ENCODE results near the gene VSIG10L. TPM values are rescaled to one million over a fixed set of nuclear protein-coding genes. Genes with fewer than 3 reads are reported as not detected.

The VSIG10L gene
- total RNA-seq, 4 donors from 2014 or later: 0.60 to 2.2 (median 1.8) TPM

DNA sequence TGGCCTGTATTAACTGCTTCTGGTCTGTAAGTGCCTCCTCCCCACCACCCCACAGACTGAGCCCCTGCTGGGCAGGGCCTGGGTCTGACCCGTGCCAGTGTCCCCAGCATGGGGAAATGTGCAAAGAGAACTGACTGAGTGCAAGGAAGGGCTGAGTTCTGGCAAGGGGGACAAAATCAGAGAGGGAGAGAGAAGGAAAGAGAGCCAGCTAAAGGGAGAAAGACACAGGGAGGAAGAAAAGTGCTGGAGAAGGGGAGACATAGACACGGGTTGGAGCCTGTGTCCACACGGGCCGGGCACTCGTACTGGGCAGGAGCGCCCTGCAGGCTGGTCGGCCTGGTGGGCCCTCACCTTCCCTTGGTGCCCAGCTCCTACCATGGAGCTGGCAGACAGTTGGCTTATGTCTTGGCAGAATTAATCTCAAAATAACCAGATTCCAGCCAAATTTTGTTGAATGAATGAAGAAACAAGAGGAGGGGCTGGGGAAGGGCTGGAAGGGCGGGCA is 29.3 kb upstream of the VSIG10L start:
- WGBS, 2 donors (ENCODE audit: low coverage in 1 of 2): 76% methylated on average over 8 of the region's 8 CpGs; no CpG with 5 or more reads in 1 of the 2 donors
- H3K9me3 ChIP-seq: no peaks in the 10 kb centered on the region
- DNase-seq: no peak
- in situ Hi-C loops (cut with MboI; ENCODE audit: low pct_ligation_motif_present in 1 of 4, low pct_unique_long_range_greater_than_20kb in 1 of 4, low sequenced_read_pairs in 3 of 4) (no loop called here), intact Hi-C loops (cut with DNase I; ENCODE audit: low total_unique reads) (loop anchor here (10.0 kb wide), 1 partner anchor 324 kb away; the partner anchor contains the start of gene SPACA6)
- no peaks in the 10 kb centered on the region for H3K36me3 ChIP-seq
- no peak for TF ChIP-seq POLR2A (IDR thresholded peaks at IDR 0.05)
- no peak for TF ChIP-seq EP300 (IDR thresholded peaks at IDR 0.05; ENCODE audit: low read depth)
- no peak for TF ChIP-seq POLR2AphosphoS5 (IDR thresholded peaks at IDR 0.05)
- TF ChIP-seq CTCF (IDR thresholded peaks at IDR 0.05): no peak
- H3K4me1 ChIP-seq: peaks cover 0 to 12% (median 3%) of the 10 kb centered on the region in 4 donors
- no peak overlapping the region for H3K27ac ChIP-seq
- H3K4me3 ChIP-seq: no peak overlapping the region
- no peaks in the 10 kb centered on the region for H3K27me3 ChIP-seq

DNA sequence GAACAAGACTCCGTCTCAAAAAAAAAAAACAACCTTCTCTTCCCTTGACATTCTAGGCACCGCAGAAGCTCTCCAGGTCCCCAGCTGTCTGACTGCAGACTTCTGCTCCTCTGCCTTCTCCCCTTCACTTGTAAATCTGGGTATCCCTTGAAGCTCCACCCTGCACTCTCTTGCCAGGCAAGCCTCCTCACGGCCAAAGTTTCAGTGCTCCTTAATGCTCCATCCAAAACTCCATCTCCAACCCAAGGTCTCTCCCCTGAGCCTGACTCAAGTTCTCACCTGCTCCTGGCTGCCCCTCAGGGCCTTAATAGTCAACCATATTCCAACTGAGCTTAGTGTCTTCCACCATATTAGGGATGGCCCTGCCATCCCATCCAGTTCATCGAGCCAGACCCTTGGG is 28.3 kb upstream of the VSIG10L start:
- intact Hi-C loops (cut with DNase I; ENCODE audit: low total_unique reads) (loop anchor here (10.0 kb wide), 1 partner anchor 325 kb away; the partner anchor contains the start of gene SPACA6), in situ Hi-C loops (cut with MboI; ENCODE audit: low pct_ligation_motif_present in 1 of 4, low pct_unique_long_range_greater_than_20kb in 1 of 4, low sequenced_read_pairs in 3 of 4) (no loop called here)
- no peaks in the 10 kb centered on the region for H3K27me3 ChIP-seq
- no peaks in the 10 kb centered on the region for H3K36me3 ChIP-seq
- H3K9me3 ChIP-seq: no peaks in the 10 kb centered on the region
- 61 to 76% methylated on average over 4 of the region's 4 CpGs for WGBS, 2 donors (ENCODE audit: low coverage in 1 of 2)
- DNase-seq: no peak
- no peak overlapping the region for H3K4me3 ChIP-seq
- H3K4me1 ChIP-seq: peaks cover 2 to 12% (median 7%) of the 10 kb centered on the region in 4 donors
- H3K27ac ChIP-seq: no peak overlapping the region
- TF ChIP-seq POLR2AphosphoS5 (IDR thresholded peaks at IDR 0.05) (no peak), EP300 (IDR thresholded peaks at IDR 0.05; ENCODE audit: low read depth) (no peak), CTCF (IDR thresholded peaks at IDR 0.05) (no peak), POLR2A (IDR thresholded peaks at IDR 0.05) (no peak)

DNA sequence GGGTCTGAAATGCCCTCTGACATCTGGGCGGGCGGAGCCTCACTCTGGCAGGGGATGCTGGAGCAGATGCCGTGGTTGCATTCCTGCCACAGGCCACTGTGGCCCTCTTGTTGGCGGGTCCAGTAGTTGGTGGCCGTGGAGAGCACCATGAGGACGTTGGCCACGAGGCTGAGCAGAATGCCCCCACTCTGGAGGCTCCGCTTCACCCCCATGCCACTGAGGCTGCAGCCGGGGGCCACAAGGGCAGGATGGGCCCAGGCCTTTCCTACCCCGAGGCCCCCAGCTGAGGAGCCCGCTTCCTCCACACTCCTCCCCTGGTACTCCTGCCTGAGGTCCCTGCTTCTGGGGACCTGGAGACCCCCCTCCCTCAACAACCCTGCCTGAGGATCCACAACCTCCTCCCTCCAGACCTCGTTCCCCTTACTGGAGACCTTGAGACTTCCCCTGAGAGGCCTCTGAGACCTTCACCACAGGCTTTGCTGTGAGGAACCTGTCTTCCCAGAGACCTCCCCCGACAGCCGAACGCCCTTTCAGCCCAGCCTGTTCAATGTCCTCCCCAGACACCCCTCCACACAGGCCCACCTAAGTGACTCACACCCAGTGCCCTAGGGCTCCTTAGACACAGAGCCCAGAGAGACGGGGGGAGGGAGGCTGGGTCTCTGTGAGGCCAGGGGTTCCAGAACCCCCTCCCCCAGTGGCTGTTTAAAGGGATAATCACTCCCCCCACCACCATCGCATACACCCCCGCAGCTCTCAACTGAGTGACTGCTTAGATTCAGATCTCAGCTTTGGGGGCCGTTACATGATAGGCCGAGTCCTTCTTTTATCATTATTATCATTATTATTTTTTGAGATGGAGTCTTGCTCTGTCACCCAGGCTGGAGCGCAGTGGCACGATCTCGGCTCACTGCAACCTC is 26.7 kb upstream of the VSIG10L start, which contains the start of gene CLDND2:
TSS of gene CLDND2 (minus strand) at position 638 of the 917 bp plus-strand sequence. CDS start at position 212, 426 bp downstream.
- H3K27ac ChIP-seq: peak within 1 kb of the TSS; percentile 98 to 100 (median 100)

More for the DNA sequence above, 26.7 kb upstream of the VSIG10L start, which contains the start of gene CLDND2:
- Histone ChIP-seq H3K4me3 (peak within 1 kb of the TSS; percentile 66 to 80 (median 76)), H3K9me3 (no peaks in the 10 kb centered on the region), H3K27me3 (no peaks in the 10 kb centered on the region), H3K4me1 (peaks cover 6 to 27% (median 12%) of the 10 kb centered on the region in 4 donors), H3K36me3 (no peaks in the 10 kb centered on the region)
- 59% methylated on average over 20 of the region's 23 CpGs; no CpG with 5 or more reads in 1 of the 2 donors for WGBS, 2 donors (ENCODE audit: low coverage in 1 of 2)
- DNase-seq: no peak
- TF ChIP-seq POLR2AphosphoS5 (IDR thresholded peaks at IDR 0.05): no peak
- no peak for TF ChIP-seq CTCF (IDR thresholded peaks at IDR 0.05)
- TF ChIP-seq POLR2A (IDR thresholded peaks at IDR 0.05): no peak
- no peak for TF ChIP-seq EP300 (IDR thresholded peaks at IDR 0.05; ENCODE audit: low read depth)
- intact Hi-C loops (cut with DNase I; ENCODE audit: low total_unique reads): no loop called here
- in situ Hi-C loops (cut with MboI; ENCODE audit: low pct_ligation_motif_present in 1 of 4, low pct_unique_long_range_greater_than_20kb in 1 of 4, low sequenced_read_pairs in 3 of 4): no loop called here

Measured in transverse colon (tissue), 4 donors.